Uterus (tissue), 2 donors: ENCODE data around the gene FN1.

Source experiments
- POLR2A ChIP-seq, 2 donors: fragments of 450-650 bp; IDR thresholded peaks; one replicate each; pipeline ENCODE4 v1.6.1; 2016; ENCODE audit warnings: antibody characterized with exemption in 2 of 2, mild to moderate bottlenecking in 1 of 2, moderate library complexity in 1 of 2
- TF ChIP-seq, protein P1 (sequence below), 4 experiments: fragments of 200-600 bp in 2 of 4; fragments of 450-650 bp in 2 of 4; sonication (generic) in 2 of 4; IDR thresholded peaks; one replicate each; pipeline ENCODE4 v1.5.1; 2016 to 2019; ENCODE audit warnings: antibody characterized with exemption in 4 of 4, mild to moderate bottlenecking in 2 of 4, moderate library complexity in 1 of 4

DNA sequence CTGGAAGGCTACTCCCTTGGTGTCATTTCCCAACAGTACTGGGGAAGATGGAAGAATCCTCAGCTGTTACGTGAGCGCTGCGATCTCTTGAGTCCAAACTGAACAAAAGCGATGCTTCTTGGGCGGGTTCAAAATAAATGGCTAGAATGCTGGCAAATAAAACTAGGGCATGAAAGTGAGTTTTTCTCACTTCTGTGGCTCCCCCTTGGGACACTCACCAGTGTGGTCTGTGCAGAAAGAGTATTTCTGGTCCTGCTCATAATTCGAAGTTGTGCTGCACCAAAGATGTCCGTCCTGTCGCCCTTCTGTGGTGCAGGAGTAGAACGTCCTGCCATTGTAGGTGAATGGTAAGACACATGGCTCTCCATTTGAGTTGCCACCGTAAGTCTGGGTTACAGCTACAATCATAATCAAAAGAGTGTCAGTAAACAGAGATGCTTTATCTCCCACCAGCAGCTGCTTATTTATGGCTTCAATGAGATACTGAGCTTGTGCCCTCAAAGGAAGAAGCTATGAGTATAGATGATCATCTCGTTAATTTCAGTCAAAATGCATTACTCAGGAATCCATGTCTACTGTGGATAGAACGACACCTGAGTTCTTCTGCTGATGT lies 11.8 kb downstream of the FN1 start:
- TF ChIP-seq, protein P1, sequence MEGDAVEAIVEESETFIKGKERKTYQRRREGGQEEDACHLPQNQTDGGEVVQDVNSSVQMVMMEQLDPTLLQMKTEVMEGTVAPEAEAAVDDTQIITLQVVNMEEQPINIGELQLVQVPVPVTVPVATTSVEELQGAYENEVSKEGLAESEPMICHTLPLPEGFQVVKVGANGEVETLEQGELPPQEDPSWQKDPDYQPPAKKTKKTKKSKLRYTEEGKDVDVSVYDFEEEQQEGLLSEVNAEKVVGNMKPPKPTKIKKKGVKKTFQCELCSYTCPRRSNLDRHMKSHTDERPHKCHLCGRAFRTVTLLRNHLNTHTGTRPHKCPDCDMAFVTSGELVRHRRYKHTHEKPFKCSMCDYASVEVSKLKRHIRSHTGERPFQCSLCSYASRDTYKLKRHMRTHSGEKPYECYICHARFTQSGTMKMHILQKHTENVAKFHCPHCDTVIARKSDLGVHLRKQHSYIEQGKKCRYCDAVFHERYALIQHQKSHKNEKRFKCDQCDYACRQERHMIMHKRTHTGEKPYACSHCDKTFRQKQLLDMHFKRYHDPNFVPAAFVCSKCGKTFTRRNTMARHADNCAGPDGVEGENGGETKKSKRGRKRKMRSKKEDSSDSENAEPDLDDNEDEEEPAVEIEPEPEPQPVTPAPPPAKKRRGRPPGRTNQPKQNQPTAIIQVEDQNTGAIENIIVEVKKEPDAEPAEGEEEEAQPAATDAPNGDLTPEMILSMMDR (IDR thresholded peaks at IDR 0.05) = no peak
- TF ChIP-seq POLR2A (IDR thresholded peaks at IDR 0.05) = no peak
